Heart left ventricle (tissue), 16 donors: ENCODE results near the gene CCN5. TPM values are rescaled to one million over a fixed set of nuclear protein-coding genes. Genes with fewer than 3 reads are reported as not detected.

Experiments used
- ATAC-seq, 4 donors: fragments of 200-7000 bp; cut with Tn5 transposase; one replicate each; pipeline ENCODE4 v1.9.1; 2020 to 2022; ENCODE audit warnings: moderate library complexity in 4 of 4, mild to moderate bottlenecking in 3 of 4, moderate number of reproducible peaks in 1 of 4
- DNase-seq, 5 donors: peaks; one replicate each; pipeline ENCODE4 v3.0.0-alpha.2; 2020
- H3K27ac ChIP-seq, 12 donors: fragments of 200-600 bp; sonication (generic) in 4 of 12; one replicate each; pipeline versions ENCODE4 v1.5.0 to v1.8.0; 2016 to 2022; ENCODE audit warnings: mild to moderate bottlenecking in 2 of 12
- H3K27me3 ChIP-seq, 9 donors: fragments of 200-600 bp; sonication (generic) in 2 of 9; one replicate each; pipeline versions ENCODE4 v1.5.1 to v1.8.0; 2016 to 2022; ENCODE audit warnings: mild to moderate bottlenecking in 3 of 9
- H3K36me3 ChIP-seq, 9 donors: fragments of 200-600 bp; sonication (generic) in 2 of 9; one replicate each; pipeline versions ENCODE4 v1.5.0 to v1.8.0; 2018 to 2022; ENCODE audit warnings: mild to moderate bottlenecking in 2 of 9
- H3K4me1 ChIP-seq, 12 donors: fragments of 200-600 bp; sonication (generic) in 4 of 12; one replicate each; pipeline versions ENCODE4 v1.5.0 to v1.8.0; 2016 to 2022; ENCODE audit warnings: mild to moderate bottlenecking in 3 of 12
- H3K4me3 ChIP-seq, 12 donors: fragments of 200-600 bp; sonication (generic) in 4 of 12; one replicate each; pipeline versions ENCODE4 v1.5.0 to v1.8.0; 2017 to 2022; ENCODE audit warnings: mild to moderate bottlenecking in 9 of 12, moderate library complexity in 4 of 12
- H3K9me3 ChIP-seq, 12 donors: fragments of 200-600 bp; sonication (generic) in 4 of 12; one replicate each; pipeline versions ENCODE4 v1.5.0 to v1.8.0; 2016 to 2022; ENCODE audit warnings: mild to moderate bottlenecking in 1 of 12
- POLR2A ChIP-seq, 2 donors: fragments of 450-650 bp; IDR thresholded peaks; one replicate each; pipeline ENCODE4 v1.6.1; 2017; ENCODE audit warnings: antibody characterized with exemption in 2 of 2, mild to moderate bottlenecking in 2 of 2, moderate library complexity in 2 of 2
- WGBS, 4 donors: extraction: QIAGEN DNeasy Blood & Tissue Kit in 2 of 4; methylation state at CpG; one replicate each; pipeline versions ENCODE4 v1.1.5 to v1.1.7; 2013 to 2018; 5-methylcytosine and 5-hydroxymethylcytosine counted together
- intact Hi-C, 10 donors: fragments of 100-400 bp; cut with DNase I; formaldehyde crosslinking; loops; one replicate each; pipeline versions ENCODE4 v1.11.1 to v1.14.2; 2022
- polyA plus RNA-seq, 2 donors: library from polyadenylated mRNA; stranded (reverse); fragments of 200-250 nt; gene quantifications; one replicate each; pipeline ENCODE4 v1.2.3, GENCODE V29; 2013
- total RNA-seq, 9 donors: library from RNA; depleted of rRNA in 2 of 9; stranded (reverse); fragments of >200 nt in 2 of 9; fragmentation: NEBNext Ultra II Directional in 3 of 9; extraction: Animal tissue kit (Norgen Biotek cat#: 25700) in 3 of 9; gene quantifications; one replicate each; pipeline versions ENCODE4 v1.1.0 to v1.2.4, GENCODE V29; 2016 to 2023
- TF ChIP-seq, protein P1 (sequence below), 12 donors: fragments of 200-600 bp; sonication (generic) in 4 of 12; IDR thresholded peaks; one replicate each; pipeline versions ENCODE4 v1.5.0 to v1.8.0; 2018 to 2022; ENCODE audit warnings: antibody characterized with exemption in 12 of 12, mild to moderate bottlenecking in 5 of 12
- donor health status: ischemic (EF 13 %, LVEDD 7.1; RV severe dilation, severe dysfunction).
- donor health status: healthy with polysubstance abuse.
- donor health status: DM: no; HTN: yes; CAD: no.
- donor health status: DM: no; HTN: no; CAD: no.
- donor health status: ischemic (EF 25% LVEDD 6.9; RV normal size, moderate dysfunction).
- donor health status: ischemic (EF 25% LVEDD 5.7; RV mildly dilated, moderate dysfunction).
- donor health status: healthy.
- donor health status: DM: yes; HTN: yes; CAD: no.
- donor health status: ischemic (EF 35%, LVEDD 5.7; RV mildly dilated, moderate dysfunction).
- donor health status: nonischemic (EF 11% LVEDD 7.7; RV severe dilation, severe dysfunction).
- donor health status: DM: yes; HTN: yes; CAD: no.
- donor health status: PGD.
- donor health status: ischemic (EF 29% LVEDD 5.4; RV normal size, mild dysfunction).
- donor health status: nonischemic (EF 23%, LVEDD 6.1; RV moderate dilation, normal function).

The CCN5 gene
- total and polyA plus RNA-seq, 11 donors = 7.3 to 92.3 (median 28.7) TPM

DNA sequence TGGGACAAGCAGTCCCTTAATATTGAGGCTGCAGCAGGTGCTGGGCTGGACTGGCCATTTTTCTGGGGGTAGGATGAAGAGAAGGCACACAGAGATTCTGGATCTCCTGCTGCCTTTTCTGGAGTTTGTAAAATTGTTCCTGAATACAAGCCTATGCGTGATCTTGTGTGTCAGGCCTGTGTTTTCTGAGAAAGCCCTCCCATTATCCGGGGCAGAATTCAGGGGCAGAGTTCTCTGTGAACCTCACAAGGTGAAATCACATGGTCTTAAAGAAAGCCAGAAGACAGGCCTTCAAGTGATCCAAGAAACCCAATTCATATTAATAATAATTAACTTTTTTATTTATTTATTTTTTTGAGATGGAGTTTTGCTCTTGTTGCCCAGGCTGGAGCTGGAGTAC is 12.5 kb downstream of the CCN5 start:
- Histone ChIP-seq H3K9me3 (no peaks in the 10 kb centered on the region), H3K27ac (no peak overlapping the region), H3K27me3 (no peaks in the 10 kb centered on the region), H3K36me3 (no peaks in the 10 kb centered on the region), H3K4me3 (no peak overlapping the region), H3K4me1 (peaks cover 0 to 31% (median 9%) of the 10 kb centered on the region in 12 donors)
- ATAC-seq (no peak), DNase-seq (no peak)
- intact Hi-C loops = loop anchor here in 1 of 10 donors (2.0 kb wide), 1 partner anchor 35 kb away; no protein-coding TSS in a partner anchor
- TF ChIP-seq, protein P1, sequence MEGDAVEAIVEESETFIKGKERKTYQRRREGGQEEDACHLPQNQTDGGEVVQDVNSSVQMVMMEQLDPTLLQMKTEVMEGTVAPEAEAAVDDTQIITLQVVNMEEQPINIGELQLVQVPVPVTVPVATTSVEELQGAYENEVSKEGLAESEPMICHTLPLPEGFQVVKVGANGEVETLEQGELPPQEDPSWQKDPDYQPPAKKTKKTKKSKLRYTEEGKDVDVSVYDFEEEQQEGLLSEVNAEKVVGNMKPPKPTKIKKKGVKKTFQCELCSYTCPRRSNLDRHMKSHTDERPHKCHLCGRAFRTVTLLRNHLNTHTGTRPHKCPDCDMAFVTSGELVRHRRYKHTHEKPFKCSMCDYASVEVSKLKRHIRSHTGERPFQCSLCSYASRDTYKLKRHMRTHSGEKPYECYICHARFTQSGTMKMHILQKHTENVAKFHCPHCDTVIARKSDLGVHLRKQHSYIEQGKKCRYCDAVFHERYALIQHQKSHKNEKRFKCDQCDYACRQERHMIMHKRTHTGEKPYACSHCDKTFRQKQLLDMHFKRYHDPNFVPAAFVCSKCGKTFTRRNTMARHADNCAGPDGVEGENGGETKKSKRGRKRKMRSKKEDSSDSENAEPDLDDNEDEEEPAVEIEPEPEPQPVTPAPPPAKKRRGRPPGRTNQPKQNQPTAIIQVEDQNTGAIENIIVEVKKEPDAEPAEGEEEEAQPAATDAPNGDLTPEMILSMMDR (IDR thresholded peaks at IDR 0.05) = no peak
- TF ChIP-seq POLR2A (IDR thresholded peaks at IDR 0.05) = no peak
- 90 to 93% (median 91%) methylated on average over 2 of the region's 2 CpGs for WGBS, 4 donors

DNA sequence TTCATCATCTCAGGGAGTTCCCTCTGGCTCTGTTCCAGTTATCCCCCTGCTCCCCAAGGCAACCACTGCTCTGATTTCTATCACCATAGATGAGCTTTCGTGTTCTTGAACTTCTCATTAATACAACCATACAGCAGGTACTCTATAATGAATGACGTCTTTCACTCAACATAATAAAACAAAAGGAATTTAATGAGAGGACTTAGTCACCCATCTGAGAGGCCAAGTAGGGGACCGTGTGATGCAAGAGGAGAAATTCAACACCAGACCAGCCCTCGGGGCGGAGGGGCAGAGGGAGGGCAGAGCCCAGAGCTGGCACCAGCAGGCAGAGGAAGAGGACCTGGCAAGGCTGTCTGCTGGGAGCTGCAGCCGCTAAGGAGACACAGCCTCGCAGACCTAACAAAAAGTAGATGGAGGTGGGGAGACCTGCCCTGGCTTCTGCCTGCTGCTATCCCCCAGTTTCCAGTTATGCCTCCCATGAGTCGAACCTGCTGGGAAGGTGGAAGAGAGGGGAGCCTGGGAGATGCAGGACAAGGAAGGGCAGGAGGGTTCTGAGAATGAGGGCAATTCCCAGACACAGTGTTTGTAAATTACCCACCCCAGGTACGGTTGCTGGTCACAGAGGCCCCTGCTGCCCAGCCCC is 13.8 kb downstream of the CCN5 start:
- H3K36me3 ChIP-seq = no peaks in the 10 kb centered on the region
- no peaks in the 10 kb centered on the region for H3K9me3 ChIP-seq
- H3K4me3 ChIP-seq = no peak overlapping the region
- H3K27me3 ChIP-seq = no peaks in the 10 kb centered on the region
- intact Hi-C loops = loop anchor here in 1 of 10 donors (2.0 kb wide), 1 partner anchor 36 kb away; no protein-coding TSS in a partner anchor
- peaks cover 0 to 34% (median 9%) of the 10 kb centered on the region in 12 donors for H3K4me1 ChIP-seq
- DNase-seq = peak; percentile 69 to 86 (median 78)
- WGBS, 4 donors = 19 to 35% (median 26%) methylated on average over 9 of the region's 9 CpGs
- TF ChIP-seq, protein P1 (IDR thresholded peaks at IDR 0.05) = no peak
- TF ChIP-seq POLR2A (IDR thresholded peaks at IDR 0.05) = peak in 1 of 2 donors; percentile 46
- ATAC-seq = peak; percentile 78 to 91 (median 90)
- H3K27ac ChIP-seq = peak overlapping the region in 11 of 12 donors; percentile 21 to 66 (median 58)

DNA sequence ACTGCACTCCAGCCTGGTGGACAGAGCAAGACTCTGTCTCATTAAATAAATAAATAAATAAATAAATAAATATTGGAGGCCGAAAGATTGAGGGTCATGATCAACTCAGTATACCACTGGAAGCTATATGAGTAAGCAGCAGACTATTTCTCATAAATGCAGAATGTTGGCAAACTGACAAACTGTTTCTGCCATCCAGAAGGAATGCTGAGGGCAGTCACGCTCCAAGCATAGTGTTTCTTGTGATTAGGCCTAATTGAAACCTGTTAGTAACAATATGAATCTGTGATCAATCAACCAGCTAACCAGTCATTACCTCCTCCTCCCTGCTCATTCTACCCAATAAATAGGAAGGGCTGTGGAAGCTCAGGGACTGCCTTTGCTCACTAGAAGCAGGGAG is 15.3 kb downstream of the CCN5 start:
- no peak for ATAC-seq
- Histone ChIP-seq H3K9me3 (no peaks in the 10 kb centered on the region), H3K27ac (peak overlapping the region in 7 of 12 donors; percentile 6 to 76 (median 41)), H3K4me1 (peaks cover 0 to 34% (median 9%) of the 10 kb centered on the region in 12 donors), H3K36me3 (no peaks in the 10 kb centered on the region), H3K27me3 (no peaks in the 10 kb centered on the region), H3K4me3 (no peak overlapping the region)
- 66 to 86% (median 70%) methylated on average over 2 of the region's 2 CpGs for WGBS, 4 donors
- no peak for DNase-seq
- intact Hi-C loops = loop anchor here in 6 of 10 donors (5.0 to 10.0 kb wide), 5 partner anchors 196 to 516 kb away; partner anchors contain the start of gene OSER1 (in 2 of the 6)
- no peak for TF ChIP-seq POLR2A (IDR thresholded peaks at IDR 0.05)
- TF ChIP-seq, protein P1 (IDR thresholded peaks at IDR 0.05) = no peak

DNA sequence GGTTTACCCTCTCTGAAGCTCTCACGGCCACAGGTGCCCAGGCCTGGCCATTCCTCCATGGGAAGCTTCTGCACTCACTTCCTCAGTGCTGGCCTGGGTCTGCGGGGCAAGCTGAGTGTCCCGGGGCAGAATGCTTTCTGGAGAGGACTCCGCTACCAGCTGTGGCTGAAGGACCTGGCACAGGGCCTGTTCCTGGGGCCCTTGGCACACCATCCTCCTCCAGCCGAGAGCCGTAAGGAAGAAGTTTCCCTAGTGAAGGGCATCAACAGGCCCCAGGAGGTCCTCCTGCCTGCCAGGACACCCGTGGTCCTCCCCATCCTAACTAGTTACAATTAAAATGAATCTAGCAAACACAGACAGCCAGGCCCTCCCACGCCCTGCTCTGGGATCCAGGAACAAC is 16.5 kb downstream of the CCN5 start:
- Histone ChIP-seq H3K4me3 (no peak overlapping the region), H3K27ac (peak overlapping the region in 10 of 12 donors; percentile 28 to 76 (median 53)), H3K27me3 (no peaks in the 10 kb centered on the region), H3K4me1 (peaks cover 0 to 37% (median 11%) of the 10 kb centered on the region in 12 donors), H3K36me3 (no peaks in the 10 kb centered on the region), H3K9me3 (no peaks in the 10 kb centered on the region)
- DNase-seq = peak in 1 of 5 donors; percentile 67
- peak in 2 of 4 donors; percentile 6 to 9 for ATAC-seq
- intact Hi-C loops = loop anchor here in 7 of 10 donors (2.0 to 10.0 kb wide), 6 partner anchors 47 to 517 kb away; partner anchors contain the start of gene OSER1 (in 2 of the 7)
- no peak for TF ChIP-seq POLR2A (IDR thresholded peaks at IDR 0.05)
- TF ChIP-seq, protein P1 (IDR thresholded peaks at IDR 0.05) = no peak
- WGBS, 4 donors = 57 to 59% (median 59%) methylated on average over 3 to 8 of the region's 8 CpGs
